HEK293 (cell line): ENCODE data around the gene SAXO2.
A peak's percentile ranks its signal among the peaks of the same experiment; 100 is the strongest.
"Not testable (repeated sequence)": the region's sequence is repeated elsewhere in the genome, so short reads cannot be mapped to it uniquely, and the experiment has no call there.

ENCODE experiments used
- CTCF ChIA-PET: fragments of 350-600 bp; formaldehyde crosslinking; extraction: SDS; loops from one replicate; lab custom pipeline; 2021; ENCODE audit warnings: antibody characterized with exemption; lab: Yijun Ruan, JAX
- POLR2A ChIA-PET: fragments of 300-600 bp; formaldehyde crosslinking; extraction: SDS; loops from one replicate; lab custom pipeline; 2020; ENCODE audit warnings: antibody characterized with exemption, inconsistent platforms; lab: Yijun Ruan, JAX
- H3K27ac ChIP-seq: fragments of 200-500 bp; sonication (Bioruptor generic); 2 replicates; pipeline ENCODE4 v1.5.1; 2014; ENCODE audit warnings: low read depth, low read length, control low read depth, inconsistent platforms; ENCODE audit errors: extremely low read depth
- H3K36me3 ChIP-seq, 2 experiments: fragments of 200-500 bp in 1 of 2; sonication (Bioruptor generic) in 1 of 2; 1 replicate in 1 of 2; 2 replicates in 1 of 2; pipeline ENCODE4 v1.5.1; 2014 to 2017; ENCODE audit warnings: inconsistent platforms in 2 of 2, low read length in 2 of 2; ENCODE audit not compliant: control insufficient read depth in 2 of 2, insufficient read depth in 1 of 2
- H3K4me1 ChIP-seq: fragments of 200-500 bp; sonication (Bioruptor generic); 2 replicates; pipeline ENCODE4 v1.5.1; 2014; ENCODE audit warnings: mild to moderate bottlenecking, low read length, inconsistent platforms; ENCODE audit not compliant: control insufficient read depth, insufficient read depth
- H3K4me3 ChIP-seq: 2 replicates; pipeline ENCODE4 v1.5.1; 2011; ENCODE audit warnings: low read depth, mild to moderate bottlenecking, control low read depth, low read length, moderate library complexity
- H3K9me3 ChIP-seq: fragments of 200-500 bp; sonication (Bioruptor generic); 2 replicates; pipeline ENCODE4 v1.5.1; 2014; ENCODE audit warnings: low read depth, low read length, inconsistent platforms; ENCODE audit not compliant: control insufficient read depth, insufficient read depth
- GLI2 ChIP-seq: fragments of 450-650 bp; formaldehyde crosslinking; IDR thresholded peaks from 2 replicates; pipeline ENCODE4; 2017; ENCODE audit warnings: missing biosample characterization, missing genetic modification characterization, low read depth, borderline replicate concordance
- GLI4 ChIP-seq: fragments of 450-650 bp; formaldehyde crosslinking; IDR thresholded peaks from 2 replicates; pipeline ENCODE4 v1.5.1; 2016; ENCODE audit warnings: missing biosample characterization, missing genetic modification characterization
- HOXD13 ChIP-seq: sonication (generic); formaldehyde crosslinking; IDR thresholded peaks from 2 replicates; pipeline ENCODE4 v1.8.0; 2022; ENCODE audit warnings: missing genetic modification reagents, borderline replicate concordance
- KLF1 ChIP-seq: fragments of 450-650 bp; formaldehyde crosslinking; IDR thresholded peaks from 2 replicates; pipeline ENCODE4 v1.5.1; 2016; ENCODE audit warnings: missing biosample characterization, missing genetic modification characterization
- KLF16 ChIP-seq: fragments of 450-650 bp; formaldehyde crosslinking; IDR thresholded peaks from 2 replicates; pipeline ENCODE4 v1.5.1; 2017; ENCODE audit warnings: missing biosample characterization, missing genetic modification characterization
- OVOL3 ChIP-seq: fragments of 450-650 bp; formaldehyde crosslinking; IDR thresholded peaks from 2 replicates; pipeline ENCODE4 v1.5.1; 2016; ENCODE audit warnings: missing biosample characterization, missing genetic modification characterization
- ZBTB8A ChIP-seq: fragments of 450-650 bp; formaldehyde crosslinking; IDR thresholded peaks from 2 replicates; pipeline ENCODE4 v1.5.1; 2016; ENCODE audit warnings: missing biosample characterization, missing genetic modification characterization
- ZFP41 ChIP-seq: fragments of 450-650 bp; formaldehyde crosslinking; IDR thresholded peaks from 2 replicates; pipeline ENCODE4 v1.5.1; 2016; ENCODE audit warnings: missing biosample characterization, missing genetic modification characterization, borderline replicate concordance
- ZIC2 ChIP-seq: fragments of 450-650 bp; formaldehyde crosslinking; IDR thresholded peaks from 2 replicates; pipeline ENCODE4 v1.5.1; 2016; ENCODE audit warnings: missing biosample characterization, missing genetic modification characterization
- ZNF146 ChIP-seq: fragments of 450-650 bp; formaldehyde crosslinking; IDR thresholded peaks from 2 replicates; pipeline ENCODE4 v1.5.1; 2016; ENCODE audit warnings: missing biosample characterization, missing genetic modification characterization
- ZNF274 ChIP-seq, 2 experiments: fragments of 200-500 bp in 1 of 2; fragments of 450-650 bp in 1 of 2; sonication (Bioruptor generic) in 1 of 2; formaldehyde crosslinking in 1 of 2; IDR thresholded peaks; 2 replicates each; pipeline versions ENCODE4 v1.5.1 to v1.6.1; 2014 to 2016; ENCODE audit warnings: borderline replicate concordance in 1 of 2, inconsistent platforms in 1 of 2, low read length in 1 of 2, missing biosample characterization in 1 of 2, missing genetic modification characterization in 1 of 2
- ZNF311 ChIP-seq: fragments of 450-650 bp; formaldehyde crosslinking; IDR thresholded peaks from 2 replicates; pipeline ENCODE4 v1.5.1; 2017; ENCODE audit warnings: missing biosample characterization, missing genetic modification characterization, borderline replicate concordance
- ZNF394 ChIP-seq: fragments of 450-650 bp; formaldehyde crosslinking; IDR thresholded peaks from 2 replicates; pipeline ENCODE4 v1.5.1; 2016; ENCODE audit warnings: missing biosample characterization, missing genetic modification characterization, mild to moderate bottlenecking, moderate library complexity, borderline replicate concordance
- ZNF404 ChIP-seq: fragments of 450-650 bp; formaldehyde crosslinking; IDR thresholded peaks from 2 replicates; pipeline ENCODE4 v1.5.1; 2017; ENCODE audit warnings: missing biosample characterization, missing genetic modification characterization
- ZNF426 ChIP-seq: fragments of 450-650 bp; formaldehyde crosslinking; IDR thresholded peaks from 2 replicates; pipeline ENCODE4 v1.5.1; 2017; ENCODE audit warnings: missing biosample characterization, missing genetic modification characterization, mild to moderate bottlenecking, inconsistent platforms, moderate library complexity
- ZNF530 ChIP-seq: fragments of 450-650 bp; formaldehyde crosslinking; IDR thresholded peaks from 2 replicates; pipeline ENCODE4 v1.5.1; 2016; ENCODE audit warnings: low read depth, missing biosample characterization, missing genetic modification characterization
- ZNF660 ChIP-seq: fragments of 450-650 bp; IDR thresholded peaks from 2 replicates; pipeline ENCODE4 v1.5.1; 2018; ENCODE audit warnings: missing biosample characterization, mild to moderate bottlenecking, missing genetic modification characterization
- ZNF76 ChIP-seq: fragments of 450-650 bp; formaldehyde crosslinking; IDR thresholded peaks from 2 replicates; pipeline ENCODE4; 2016; ENCODE audit warnings: low read depth, missing biosample characterization, missing genetic modification characterization, borderline replicate concordance
- ZNF768 ChIP-seq: fragments of 450-650 bp; formaldehyde crosslinking; IDR thresholded peaks from 2 replicates; pipeline ENCODE4 v1.5.1; 2018; ENCODE audit warnings: missing biosample characterization, mild to moderate bottlenecking, missing genetic modification characterization
- ZXDB ChIP-seq: fragments of 450-650 bp; formaldehyde crosslinking; IDR thresholded peaks from 2 replicates; pipeline ENCODE4 v1.5.1; 2016; ENCODE audit warnings: missing biosample characterization, missing genetic modification characterization
- TF ChIP-seq, protein P1 (sequence below): fragments of 450-650 bp; formaldehyde crosslinking; IDR thresholded peaks from 2 replicates; pipeline ENCODE4 v1.5.1; 2016; ENCODE audit warnings: missing biosample characterization, missing genetic modification characterization
- TF ChIP-seq, protein P2 (sequence below): fragments of 450-650 bp; formaldehyde crosslinking; IDR thresholded peaks from 2 replicates; pipeline ENCODE4; 2016; ENCODE audit warnings: missing biosample characterization, missing genetic modification characterization
- TF ChIP-seq, protein P3 (sequence below): fragments of 450-650 bp; formaldehyde crosslinking; IDR thresholded peaks from 2 replicates; pipeline ENCODE4 v1.5.1; 2016; ENCODE audit warnings: missing biosample characterization, missing genetic modification characterization, borderline replicate concordance
- TF ChIP-seq, protein P4 (sequence below): fragments of 450-650 bp; formaldehyde crosslinking; IDR thresholded peaks from 2 replicates; pipeline ENCODE4 v1.5.1; 2016; ENCODE audit warnings: missing biosample characterization, missing genetic modification characterization, borderline replicate concordance

Gene SAXO2

DNA sequence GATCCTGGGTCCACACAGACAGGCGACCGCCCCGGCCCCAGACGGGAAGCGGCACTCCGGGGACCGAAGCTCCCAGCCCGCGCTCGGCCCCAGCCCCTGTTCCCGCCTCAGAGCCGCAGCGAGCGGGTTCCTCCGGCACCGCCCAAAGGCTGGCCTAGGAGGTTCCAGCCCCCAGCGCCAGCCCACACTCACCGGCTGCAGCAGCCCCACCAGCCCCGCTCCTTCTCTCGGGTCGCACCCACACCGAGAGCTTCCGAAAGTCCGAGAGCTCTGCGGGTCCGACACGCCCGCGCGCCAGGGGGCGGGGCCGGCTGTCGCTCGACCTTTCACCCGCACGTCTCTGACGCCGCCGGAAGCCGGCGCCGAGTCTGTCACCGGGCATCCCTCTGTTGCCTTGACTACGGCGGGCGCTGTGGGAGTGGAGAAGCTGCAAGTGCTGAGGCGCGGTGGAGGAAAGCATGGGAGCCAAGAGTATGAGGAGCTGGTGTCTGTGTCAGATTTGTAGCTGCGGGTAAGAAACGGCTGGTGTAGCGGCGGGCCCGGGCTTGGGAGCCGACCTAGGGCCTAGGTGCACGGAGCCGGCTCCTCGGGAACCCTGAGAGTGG lies at the start of gene SAXO2, which contains the start of gene EFL1 (continued):
- peak; percentile 39; the same call in 1 of the 2 replicates for TF ChIP-seq ZBTB8A (tag by site-specific recombination)
- TF ChIP-seq ZNF660 (tag by site-specific recombination): peak; percentile 82
- TF ChIP-seq ZNF76 (tag by site-specific recombination): peak; percentile 59; the same call in 1 of the 2 replicates
- TF ChIP-seq, protein P1, sequence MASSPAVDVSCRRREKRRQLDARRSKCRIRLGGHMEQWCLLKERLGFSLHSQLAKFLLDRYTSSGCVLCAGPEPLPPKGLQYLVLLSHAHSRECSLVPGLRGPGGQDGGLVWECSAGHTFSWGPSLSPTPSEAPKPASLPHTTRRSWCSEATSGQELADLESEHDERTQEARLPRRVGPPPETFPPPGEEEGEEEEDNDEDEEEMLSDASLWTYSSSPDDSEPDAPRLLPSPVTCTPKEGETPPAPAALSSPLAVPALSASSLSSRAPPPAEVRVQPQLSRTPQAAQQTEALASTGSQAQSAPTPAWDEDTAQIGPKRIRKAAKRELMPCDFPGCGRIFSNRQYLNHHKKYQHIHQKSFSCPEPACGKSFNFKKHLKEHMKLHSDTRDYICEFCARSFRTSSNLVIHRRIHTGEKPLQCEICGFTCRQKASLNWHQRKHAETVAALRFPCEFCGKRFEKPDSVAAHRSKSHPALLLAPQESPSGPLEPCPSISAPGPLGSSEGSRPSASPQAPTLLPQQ (tag by site-specific recombination): 0 out of 2 replicates have a peak, but pooled peaks have one; percentile 48
- peak; percentile 87 for TF ChIP-seq KLF16
- TF ChIP-seq, protein P2, sequence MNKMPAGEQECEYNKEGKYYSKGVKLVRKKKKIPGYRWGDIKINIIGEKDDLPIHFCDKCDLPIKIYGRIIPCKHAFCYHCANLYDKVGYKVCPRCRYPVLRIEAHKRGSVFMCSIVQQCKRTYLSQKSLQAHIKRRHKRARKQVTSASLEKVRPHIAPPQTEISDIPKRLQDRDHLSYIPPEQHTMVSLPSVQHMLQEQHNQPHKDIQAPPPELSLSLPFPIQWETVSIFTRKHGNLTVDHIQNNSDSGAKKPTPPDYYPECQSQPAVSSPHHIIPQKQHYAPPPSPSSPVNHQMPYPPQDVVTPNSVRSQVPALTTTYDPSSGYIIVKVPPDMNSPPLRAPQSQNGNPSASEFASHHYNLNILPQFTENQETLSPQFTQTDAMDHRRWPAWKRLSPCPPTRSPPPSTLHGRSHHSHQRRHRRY (tag by site-specific recombination): no peak
- TF ChIP-seq KLF1: peak; percentile 83
- TF ChIP-seq ZNF146: no peak
- no peak for TF ChIP-seq ZNF426 (tag by site-specific recombination)
- peak; percentile 95 for TF ChIP-seq ZNF394 (tag by site-specific recombination)
- no peak for TF ChIP-seq ZNF768 (tag by site-specific recombination)
- no peak for TF ChIP-seq GLI2 (tag by site-specific recombination)
- no peak for TF ChIP-seq ZNF530 (tag by site-specific recombination)
- no peak for TF ChIP-seq ZNF311
- TF ChIP-seq ZNF404: no peak
- TF ChIP-seq ZNF274 (IDR thresholded peaks at IDR 0.05; ENCODE audit: low read length): no peak
- TF ChIP-seq ZNF274 (tag by site-specific recombination; IDR thresholded peaks at IDR 0.05; ENCODE audit: borderline replicate concordance): no peak
- TF ChIP-seq ZIC2 (tag by site-specific recombination): peak; percentile 68
- TF ChIP-seq, protein P3, sequence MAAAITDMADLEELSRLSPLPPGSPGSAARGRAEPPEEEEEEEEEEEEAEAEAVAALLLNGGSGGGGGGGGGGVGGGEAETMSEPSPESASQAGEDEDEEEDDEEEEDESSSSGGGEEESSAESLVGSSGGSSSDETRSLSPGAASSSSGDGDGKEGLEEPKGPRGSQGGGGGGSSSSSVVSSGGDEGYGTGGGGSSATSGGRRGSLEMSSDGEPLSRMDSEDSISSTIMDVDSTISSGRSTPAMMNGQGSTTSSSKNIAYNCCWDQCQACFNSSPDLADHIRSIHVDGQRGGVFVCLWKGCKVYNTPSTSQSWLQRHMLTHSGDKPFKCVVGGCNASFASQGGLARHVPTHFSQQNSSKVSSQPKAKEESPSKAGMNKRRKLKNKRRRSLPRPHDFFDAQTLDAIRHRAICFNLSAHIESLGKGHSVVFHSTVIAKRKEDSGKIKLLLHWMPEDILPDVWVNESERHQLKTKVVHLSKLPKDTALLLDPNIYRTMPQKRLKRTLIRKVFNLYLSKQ (tag by site-specific recombination): no peak
- TF ChIP-seq GLI4 (tag by site-specific recombination): no peak
- TF ChIP-seq ZXDB (tag by site-specific recombination): peak; percentile 80
- no peak for TF ChIP-seq ZFP41
- TF ChIP-seq, protein P4, sequence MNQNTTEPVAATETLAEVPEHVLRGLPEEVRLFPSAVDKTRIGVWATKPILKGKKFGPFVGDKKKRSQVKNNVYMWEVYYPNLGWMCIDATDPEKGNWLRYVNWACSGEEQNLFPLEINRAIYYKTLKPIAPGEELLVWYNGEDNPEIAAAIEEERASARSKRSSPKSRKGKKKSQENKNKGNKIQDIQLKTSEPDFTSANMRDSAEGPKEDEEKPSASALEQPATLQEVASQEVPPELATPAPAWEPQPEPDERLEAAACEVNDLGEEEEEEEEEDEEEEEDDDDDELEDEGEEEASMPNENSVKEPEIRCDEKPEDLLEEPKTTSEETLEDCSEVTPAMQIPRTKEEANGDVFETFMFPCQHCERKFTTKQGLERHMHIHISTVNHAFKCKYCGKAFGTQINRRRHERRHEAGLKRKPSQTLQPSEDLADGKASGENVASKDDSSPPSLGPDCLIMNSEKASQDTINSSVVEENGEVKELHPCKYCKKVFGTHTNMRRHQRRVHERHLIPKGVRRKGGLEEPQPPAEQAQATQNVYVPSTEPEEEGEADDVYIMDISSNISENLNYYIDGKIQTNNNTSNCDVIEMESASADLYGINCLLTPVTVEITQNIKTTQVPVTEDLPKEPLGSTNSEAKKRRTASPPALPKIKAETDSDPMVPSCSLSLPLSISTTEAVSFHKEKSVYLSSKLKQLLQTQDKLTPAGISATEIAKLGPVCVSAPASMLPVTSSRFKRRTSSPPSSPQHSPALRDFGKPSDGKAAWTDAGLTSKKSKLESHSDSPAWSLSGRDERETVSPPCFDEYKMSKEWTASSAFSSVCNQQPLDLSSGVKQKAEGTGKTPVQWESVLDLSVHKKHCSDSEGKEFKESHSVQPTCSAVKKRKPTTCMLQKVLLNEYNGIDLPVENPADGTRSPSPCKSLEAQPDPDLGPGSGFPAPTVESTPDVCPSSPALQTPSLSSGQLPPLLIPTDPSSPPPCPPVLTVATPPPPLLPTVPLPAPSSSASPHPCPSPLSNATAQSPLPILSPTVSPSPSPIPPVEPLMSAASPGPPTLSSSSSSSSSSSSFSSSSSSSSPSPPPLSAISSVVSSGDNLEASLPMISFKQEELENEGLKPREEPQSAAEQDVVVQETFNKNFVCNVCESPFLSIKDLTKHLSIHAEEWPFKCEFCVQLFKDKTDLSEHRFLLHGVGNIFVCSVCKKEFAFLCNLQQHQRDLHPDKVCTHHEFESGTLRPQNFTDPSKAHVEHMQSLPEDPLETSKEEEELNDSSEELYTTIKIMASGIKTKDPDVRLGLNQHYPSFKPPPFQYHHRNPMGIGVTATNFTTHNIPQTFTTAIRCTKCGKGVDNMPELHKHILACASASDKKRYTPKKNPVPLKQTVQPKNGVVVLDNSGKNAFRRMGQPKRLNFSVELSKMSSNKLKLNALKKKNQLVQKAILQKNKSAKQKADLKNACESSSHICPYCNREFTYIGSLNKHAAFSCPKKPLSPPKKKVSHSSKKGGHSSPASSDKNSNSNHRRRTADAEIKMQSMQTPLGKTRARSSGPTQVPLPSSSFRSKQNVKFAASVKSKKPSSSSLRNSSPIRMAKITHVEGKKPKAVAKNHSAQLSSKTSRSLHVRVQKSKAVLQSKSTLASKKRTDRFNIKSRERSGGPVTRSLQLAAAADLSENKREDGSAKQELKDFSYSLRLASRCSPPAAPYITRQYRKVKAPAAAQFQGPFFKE (tag by site-specific recombination): no peak
- TF ChIP-seq OVOL3: no peak
- TF ChIP-seq HOXD13 (CRISPR knock-in tag): no peak

DNA sequence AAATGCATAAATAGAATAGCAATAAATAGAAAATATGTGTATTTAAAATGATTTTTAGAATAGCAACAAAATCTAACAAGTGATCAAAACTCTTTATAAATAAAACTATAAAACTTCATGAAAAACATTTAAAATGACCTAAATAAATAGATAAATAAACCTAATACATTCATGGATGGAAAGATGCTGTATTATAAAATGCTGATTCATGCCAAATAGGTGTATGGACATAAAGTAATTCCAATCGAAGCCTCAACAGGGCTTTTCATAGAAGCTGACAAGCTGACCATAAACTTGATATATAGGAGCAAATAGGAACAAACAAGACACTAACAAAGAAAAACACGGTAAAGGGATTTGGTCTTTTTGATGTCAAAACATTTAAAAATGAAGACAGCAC lies 46.5 kb upstream of the SAXO2 start:
- H3K36me3 ChIP-seq: peaks cover 10 to 22% of the 10 kb centered on the region in 2 experiments
- POLR2A ChIA-PET, H3K4me3 ChIP-seq, H3K4me1 ChIP-seq, H3K9me3 ChIP-seq, H3K27ac ChIP-seq: not testable (repeated sequence)
- CTCF ChIA-PET: interaction anchor here (0.6 kb wide), 2 partner anchors 18 to 694 kb away, joined by 3 to 4 read pairs; no protein-coding TSS in a partner anchor

DNA sequence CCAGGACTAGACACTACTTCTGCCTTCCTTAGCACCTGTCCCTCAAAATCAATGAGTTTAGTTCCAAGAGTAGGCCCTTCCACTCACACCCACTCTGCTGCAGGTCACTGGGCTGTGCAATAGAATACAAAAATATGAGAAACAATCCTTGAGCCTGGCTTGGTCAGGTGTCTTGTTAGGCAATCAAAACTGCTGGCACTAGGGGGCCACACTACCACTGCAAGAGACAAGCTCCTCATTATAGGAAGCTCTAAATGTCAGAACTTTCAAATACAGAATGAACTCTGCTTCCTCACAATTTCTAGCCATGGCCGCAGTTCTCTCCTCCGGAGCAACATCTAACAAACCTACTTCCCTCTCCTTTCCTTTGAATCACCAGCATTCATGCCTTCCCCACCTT lies 41.1 kb upstream of the SAXO2 start:
- H3K36me3 ChIP-seq: peaks cover 8 to 27% of the 10 kb centered on the region in 2 experiments; a peak in 2 of 3 replicates
- POLR2A ChIA-PET, CTCF ChIA-PET: not testable (repeated sequence)

More for the DNA sequence above, 41.1 kb upstream of the SAXO2 start:
- not testable (repeated sequence) for H3K4me1 ChIP-seq, H3K9me3 ChIP-seq, H3K4me3 ChIP-seq, H3K27ac ChIP-seq
